ENCODE measurements around the gene CACNA2D1.
A peak's percentile ranks its signal among the peaks of the same experiment; 100 is the strongest.

CACNA2D1 gene

DNA sequence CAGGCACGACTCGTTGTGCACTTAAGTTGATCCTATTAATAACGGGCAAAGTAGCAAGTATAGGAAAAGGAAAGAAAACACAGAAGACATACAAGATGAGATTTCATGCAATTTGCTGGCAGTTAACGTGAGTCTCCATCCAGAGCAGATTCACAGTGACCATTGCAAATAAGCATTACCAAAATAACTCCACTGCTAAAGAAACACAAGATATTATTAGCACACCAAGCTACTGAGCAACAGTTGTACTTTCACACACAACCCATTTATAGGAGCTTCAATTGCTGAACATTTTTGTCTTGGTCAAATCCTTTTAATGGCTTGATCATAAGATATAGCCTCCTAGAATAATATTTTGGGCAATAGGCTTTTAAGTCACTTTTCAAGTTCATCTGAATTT lies 486.1 kb downstream of the CACNA2D1 start:
- CTCF ChIA-PET, result no interaction called here
- POLR2A ChIA-PET, result no interaction called here
- TF ChIP-seq CTBP1 (IDR thresholded peaks at IDR 0.05; ENCODE audit: borderline replicate concordance) (no peak), L3MBTL2 (conservative IDR thresholded peaks at IDR 0.05) (no peak), SUZ12 (IDR thresholded peaks at IDR 0.05) (no peak), ARNT (IDR thresholded peaks at IDR 0.05) (no peak), FOXA1 (IDR thresholded peaks at IDR 0.05) (no peak)
- DNase-seq (ENCODE audit: extremely low spot score), result no peak

GRCh38 chr7:81956520-81956919 lies 487.1 kb downstream of the CACNA2D1 start:
- DNase-seq (ENCODE audit: extremely low spot score), result peak; percentile 28
- POLR2A ChIA-PET, result no interaction called here
- CTCF ChIA-PET, result no interaction called here
- TF ChIP-seq HDGF (IDR thresholded peaks at IDR 0.05; ENCODE audit: borderline replicate concordance) (no peak), ZNF384 (IDR thresholded peaks at IDR 0.05) (no peak), FOXM1 (IDR thresholded peaks at IDR 0.05; ENCODE audit: borderline replicate concordance) (no peak), CTBP1 (IDR thresholded peaks at IDR 0.05; ENCODE audit: borderline replicate concordance) (no peak), LEF1 (IDR thresholded peaks at IDR 0.05; ENCODE audit: borderline replicate concordance) (no peak), TARDBP (IDR thresholded peaks at IDR 0.05) (no peak), PKNOX1 (IDR thresholded peaks at IDR 0.05) (no peak), BHLHE40 (IDR thresholded peaks at IDR 0.05; ENCODE audit: borderline replicate concordance) (no peak)

DNA sequence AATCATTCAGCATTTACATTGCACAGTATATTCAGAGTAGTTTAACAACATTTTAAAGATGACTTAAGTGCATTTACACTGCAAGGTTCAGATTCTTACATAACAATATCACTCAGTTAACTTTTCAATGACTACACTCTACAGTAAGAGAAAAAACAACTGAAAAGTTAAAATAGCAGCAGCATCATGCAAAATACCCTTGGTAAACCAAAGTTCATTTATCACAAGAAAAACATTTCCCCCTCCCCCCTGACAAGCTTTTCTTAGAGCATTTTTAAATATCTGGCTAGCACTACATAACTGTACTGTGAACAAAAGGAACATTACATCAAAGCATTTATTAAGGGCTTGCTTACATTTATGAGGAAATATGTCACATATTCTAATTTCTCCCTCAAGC lies 494.3 kb downstream of the CACNA2D1 start:
- DNase-seq (ENCODE audit: extremely low spot score), result no peak
- TF ChIP-seq BHLHE40 (IDR thresholded peaks at IDR 0.05; ENCODE audit: borderline replicate concordance), result no peak
- no peak for TF ChIP-seq L3MBTL2 (conservative IDR thresholded peaks at IDR 0.05)
- no peak for TF ChIP-seq ZNF384 (IDR thresholded peaks at IDR 0.05)
- TF ChIP-seq TARDBP (IDR thresholded peaks at IDR 0.05), result no peak
- TF ChIP-seq HDGF (IDR thresholded peaks at IDR 0.05; ENCODE audit: borderline replicate concordance), result no peak
- no peak for TF ChIP-seq FOXM1 (IDR thresholded peaks at IDR 0.05; ENCODE audit: borderline replicate concordance)
- no peak for TF ChIP-seq FOXA1 (IDR thresholded peaks at IDR 0.05)
- TF ChIP-seq FOXK2 (IDR thresholded peaks at IDR 0.05), result no peak
- no peak for TF ChIP-seq ELF4 (IDR thresholded peaks at IDR 0.05)
- ChIA-PET POLR2A (no interaction called here), CTCF (no interaction called here)

GRCh38 chr7:81944058-81944457 lies 499.5 kb downstream of the CACNA2D1 start:
- TF ChIP-seq CTBP1 (IDR thresholded peaks at IDR 0.05; ENCODE audit: borderline replicate concordance), result no peak
- no peak for TF ChIP-seq SUZ12 (IDR thresholded peaks at IDR 0.05)
- no peak for TF ChIP-seq FOXK2 (IDR thresholded peaks at IDR 0.05)
- no peak for TF ChIP-seq HDGF (IDR thresholded peaks at IDR 0.05; ENCODE audit: borderline replicate concordance)
- TF ChIP-seq FOXA1 (IDR thresholded peaks at IDR 0.05), result no peak
- no peak for TF ChIP-seq ELF4 (IDR thresholded peaks at IDR 0.05)
- no peak for TF ChIP-seq FOXM1 (IDR thresholded peaks at IDR 0.05; ENCODE audit: borderline replicate concordance)
- TF ChIP-seq TARDBP (IDR thresholded peaks at IDR 0.05), result no peak
- TF ChIP-seq BHLHE40 (IDR thresholded peaks at IDR 0.05; ENCODE audit: borderline replicate concordance), result no peak
- TF ChIP-seq ARNT (IDR thresholded peaks at IDR 0.05), result no peak
- no peak for TF ChIP-seq PKNOX1 (IDR thresholded peaks at IDR 0.05)
- no peak for TF ChIP-seq SP1 (IDR thresholded peaks at IDR 0.05)
- TF ChIP-seq LEF1 (IDR thresholded peaks at IDR 0.05; ENCODE audit: borderline replicate concordance), result no peak
- no peak for TF ChIP-seq ZNF384 (IDR thresholded peaks at IDR 0.05)
- no peak for TF ChIP-seq L3MBTL2 (conservative IDR thresholded peaks at IDR 0.05)
- no peak for TF ChIP-seq NFRKB (IDR thresholded peaks at IDR 0.05)
- POLR2A ChIA-PET, result no interaction called here
- no peak for DNase-seq (ENCODE audit: extremely low spot score)
- CTCF ChIA-PET, result interaction anchor here (0.7 kb wide), 1 partner anchor 1229 kb away, joined by 4 read pairs; no protein-coding TSS in a partner anchor

DNA sequence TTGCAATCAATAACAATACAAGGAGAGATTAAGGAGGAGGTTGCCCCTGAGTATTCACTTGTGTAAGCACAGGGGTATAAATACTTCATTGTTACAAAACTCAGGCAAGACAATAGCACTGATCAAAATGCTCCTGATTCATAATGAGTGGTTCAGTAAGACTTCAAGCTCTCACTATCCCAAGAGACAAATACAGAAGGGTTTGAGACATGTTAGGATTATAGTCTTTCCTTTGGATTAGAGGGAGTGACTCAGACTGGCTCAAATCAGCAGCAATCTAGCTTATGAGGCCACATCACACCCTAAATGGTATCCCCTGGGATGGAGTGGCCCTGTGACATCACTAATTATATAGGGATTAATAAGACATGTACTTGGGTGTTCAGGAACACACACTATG lies 506.5 kb downstream of the CACNA2D1 start:
- no peak for DNase-seq (ENCODE audit: extremely low spot score)
- TF ChIP-seq CTBP1 (IDR thresholded peaks at IDR 0.05; ENCODE audit: borderline replicate concordance) (no peak), LEF1 (IDR thresholded peaks at IDR 0.05; ENCODE audit: borderline replicate concordance) (no peak), L3MBTL2 (conservative IDR thresholded peaks at IDR 0.05) (no peak), ELF4 (IDR thresholded peaks at IDR 0.05) (no peak), ZNF384 (IDR thresholded peaks at IDR 0.05) (no peak), PKNOX1 (IDR thresholded peaks at IDR 0.05) (no peak)
- POLR2A ChIA-PET, result no interaction called here
- CTCF ChIA-PET, result no interaction called here

GRCh38 chr7:81934596-81935301 lies 508.8 kb downstream of the CACNA2D1 start:
- DNase-seq (ENCODE audit: extremely low spot score), result no peak
- ChIA-PET CTCF (no interaction called here), POLR2A (no interaction called here)
- no peak for TF ChIP-seq TARDBP (IDR thresholded peaks at IDR 0.05)
- TF ChIP-seq FOXK2 (IDR thresholded peaks at IDR 0.05), result no peak
- TF ChIP-seq PKNOX1 (IDR thresholded peaks at IDR 0.05), result no peak
- TF ChIP-seq FOXA1 (IDR thresholded peaks at IDR 0.05), result no peak
- no peak for TF ChIP-seq NFRKB (IDR thresholded peaks at IDR 0.05)
